ENCODE data around the gene SPOPL.

SPOPL gene

GRCh38 chr2:138621139-138621538, 119.6 kb downstream of the SPOPL start (continued):
- TF ChIP-seq ZNF768 (tag by site-specific recombination; IDR thresholded peaks at IDR 0.05) (no peak), ZBTB7A (tag by site-specific recombination; IDR thresholded peaks at IDR 0.05; ENCODE audit: low read depth) (no peak), ZNF639 (tag by site-specific recombination; IDR thresholded peaks at IDR 0.05) (no peak), ZSCAN30 (tag by site-specific recombination; IDR thresholded peaks at IDR 0.05) (no peak), YY1 (tag by site-specific recombination; IDR thresholded peaks at IDR 0.05) (no peak), ZNF274 (IDR thresholded peaks at IDR 0.05; ENCODE audit: low read length) (no peak), ZNF274 (tag by site-specific recombination; IDR thresholded peaks at IDR 0.05; ENCODE audit: borderline replicate concordance) (no peak)
- TF ChIP-seq, protein P1, sequence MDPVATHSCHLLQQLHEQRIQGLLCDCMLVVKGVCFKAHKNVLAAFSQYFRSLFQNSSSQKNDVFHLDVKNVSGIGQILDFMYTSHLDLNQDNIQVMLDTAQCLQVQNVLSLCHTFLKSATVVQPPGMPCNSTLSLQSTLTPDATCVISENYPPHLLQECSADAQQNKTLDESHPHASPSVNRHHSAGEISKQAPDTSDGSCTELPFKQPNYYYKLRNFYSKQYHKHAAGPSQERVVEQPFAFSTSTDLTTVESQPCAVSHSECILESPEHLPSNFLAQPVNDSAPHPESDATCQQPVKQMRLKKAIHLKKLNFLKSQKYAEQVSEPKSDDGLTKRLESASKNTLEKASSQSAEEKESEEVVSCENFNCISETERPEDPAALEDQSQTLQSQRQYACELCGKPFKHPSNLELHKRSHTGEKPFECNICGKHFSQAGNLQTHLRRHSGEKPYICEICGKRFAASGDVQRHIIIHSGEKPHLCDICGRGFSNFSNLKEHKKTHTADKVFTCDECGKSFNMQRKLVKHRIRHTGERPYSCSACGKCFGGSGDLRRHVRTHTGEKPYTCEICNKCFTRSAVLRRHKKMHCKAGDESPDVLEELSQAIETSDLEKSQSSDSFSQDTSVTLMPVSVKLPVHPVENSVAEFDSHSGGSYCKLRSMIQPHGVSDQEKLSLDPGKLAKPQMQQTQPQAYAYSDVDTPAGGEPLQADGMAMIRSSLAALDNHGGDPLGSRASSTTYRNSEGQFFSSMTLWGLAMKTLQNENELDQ (tag by site-specific recombination; IDR thresholded peaks at IDR 0.05; ENCODE audit: low read depth), result no peak

- no peaks in the 10 kb centered on the region for H3K9me3 ChIP-seq (ENCODE audit: control insufficient read depth, insufficient read depth, low read depth, low read length)
- POLR2A ChIA-PET, result no interaction called here
- no peaks in the 10 kb centered on the region for H3K4me1 ChIP-seq (ENCODE audit: control insufficient read depth, insufficient read depth, low read length)
- no peaks in the 10 kb centered on the region for H3K36me3 ChIP-seq (ENCODE audit: control insufficient read depth in 2 of 2, insufficient read depth in 1 of 2, low read length in 2 of 2)
- TF ChIP-seq SP3 (tag by site-specific recombination; IDR thresholded peaks at IDR 0.05), result no peak
- no peak for TF ChIP-seq ZNF394 (tag by site-specific recombination; IDR thresholded peaks at IDR 0.05; ENCODE audit: borderline replicate concordance)
- no peak for TF ChIP-seq ZBTB26 (tag by site-specific recombination; optimal IDR thresholded peaks at IDR 0.05)
- TF ChIP-seq ZNF768 (tag by site-specific recombination; IDR thresholded peaks at IDR 0.05), result no peak
- TF ChIP-seq, protein P1 (tag by site-specific recombination; IDR thresholded peaks at IDR 0.05; ENCODE audit: low read depth), result no peak
- no peak for TF ChIP-seq SETDB1 (IDR thresholded peaks at IDR 0.05; ENCODE audit: insufficient read length, low read length)
- no peak for TF ChIP-seq ZNF433 (tag by site-specific recombination; IDR thresholded peaks at IDR 0.05; ENCODE audit: low read depth)
- TF ChIP-seq EGR2 (tag by site-specific recombination; IDR thresholded peaks at IDR 0.05; ENCODE audit: low read depth), result no peak
- no peak for TF ChIP-seq ZNF664 (tag by site-specific recombination; IDR thresholded peaks at IDR 0.05)
- no peak for TF ChIP-seq ZNF416 (tag by site-specific recombination; IDR thresholded peaks at IDR 0.05)
- no peak for TF ChIP-seq ZNF248 (tag by site-specific recombination; IDR thresholded peaks at IDR 0.05)
- no peak for TF ChIP-seq ZBTB7A (tag by site-specific recombination; IDR thresholded peaks at IDR 0.05; ENCODE audit: low read depth)
- no peak for TF ChIP-seq HOXA7 (CRISPR knock-in tag; IDR thresholded peaks at IDR 0.05; ENCODE audit: borderline replicate concordance)
- TF ChIP-seq ZNF449 (tag by site-specific recombination; IDR thresholded peaks at IDR 0.05), result no peak
- TF ChIP-seq ZXDB (tag by site-specific recombination; IDR thresholded peaks at IDR 0.05), result no peak
- no peak for TF ChIP-seq SALL2 (tag by site-specific recombination; IDR thresholded peaks at IDR 0.05; ENCODE audit: borderline replicate concordance)
- no peak for TF ChIP-seq TRIM28 (IDR thresholded peaks at IDR 0.05; ENCODE audit: borderline replicate concordance, low read length)
- TF ChIP-seq ZNF223 (tag by site-specific recombination; IDR thresholded peaks at IDR 0.05), result no peak
- H3K27ac ChIP-seq (ENCODE audit: extremely low read depth, low read depth, low read length), result no peak overlapping the region
- CTCF ChIA-PET, result no interaction called here
- no peak overlapping the region for H3K4me3 ChIP-seq (ENCODE audit: low read depth, low read length)
Observed at GRCh38 chr2:138622613-138623012, 121.0 kb downstream of the SPOPL start.
